GM12878 (cell line): Measurements from ENCODE around the gene DMD. TPM values are rescaled to one million over a fixed set of nuclear protein-coding genes. Genes with fewer than 3 reads are reported as not detected.

Experiments used
- ATAC-seq: fragments of 200-7000 bp; cut with Tn5 transposase; 3 replicates; pipeline ENCODE4 v1.9.1; 2020; ENCODE audit warnings: mild to moderate bottlenecking, moderate library complexity
- BruUV-seq: library from RNA; stranded (reverse); fragments of 400-500 nt; replicated peaks from 2 replicates; lab custom pipeline; 2021; lab: Mats Ljungman, UMichigan
- CTCF ChIA-PET: fragments of 300-600 bp; sonication (Branson Sonifier 250); formaldehyde crosslinking; extraction: SDS; loops from one replicate; lab custom pipeline; 2021; ENCODE audit warnings: inconsistent platforms; lab: Yijun Ruan, JAX
- POLR2A ChIA-PET: fragments of 350-600 bp; formaldehyde crosslinking; extraction: SDS; loops from one replicate; lab custom pipeline; 2021; ENCODE audit warnings: inconsistent platforms; lab: Charles Lee
- RAD21 ChIA-PET: fragments of 300-600 bp; sonication (Branson Sonifier 250); formaldehyde crosslinking; loops from one replicate; lab custom pipeline; 2023; ENCODE audit warnings: antibody characterized with exemption; ENCODE audit not compliant: unreplicated experiment; lab: Charles Lee
- SMC1A ChIA-PET: fragments of 300-600 bp; sonication (Branson Sonifier 250); formaldehyde crosslinking; loops from one replicate; lab custom pipeline; 2023; ENCODE audit not compliant: unreplicated experiment, uncharacterized antibody; lab: Charles Lee
- DNase-seq: peaks from one replicate; pipeline ENCODE4 v3.0.0-alpha.2; 2011; ENCODE audit warnings: low read depth, low spot score
- FAIRE-seq: peaks from 3 replicates; lab custom pipeline; 2011; peaks lifted over from hg19 to GRCh38; lab: Jason Lieb, UNC
- H2AFZ ChIP-seq: 2 replicates; pipeline ENCODE4 v1.6.0; 2011; ENCODE audit warnings: low read depth, low read length, control low read depth; ENCODE audit not compliant: control insufficient read depth
- H3K27ac ChIP-seq: 2 replicates; pipeline ENCODE4 v1.5.1; 2011; ENCODE audit warnings: control low read depth; ENCODE audit not compliant: control insufficient read depth, insufficient read depth
- H3K27me3 ChIP-seq, 2 experiments: replicated peaks in 1 of 2; 2 replicates each; pipeline versions ENCODE4 v1.6.0 to v1.6.1; 2011; ENCODE audit warnings: low read length in 1 of 2; ENCODE audit not compliant: control insufficient read depth in 2 of 2, insufficient read depth in 2 of 2
- H3K36me3 ChIP-seq, 2 experiments: 2 replicates each; pipeline ENCODE4 v1.5.1; 2011; ENCODE audit warnings: low read length in 1 of 2; ENCODE audit not compliant: control insufficient read depth in 2 of 2, insufficient read depth in 2 of 2
- H3K4me1 ChIP-seq: 2 replicates; pipeline ENCODE4 v1.6.1; 2011; ENCODE audit warnings: mild to moderate bottlenecking, low read length, moderate library complexity, mixed read lengths; ENCODE audit not compliant: control insufficient read depth, insufficient read depth
- H3K4me2 ChIP-seq: 2 replicates; pipeline ENCODE4 v1.6.0; 2011; ENCODE audit warnings: control low read depth; ENCODE audit not compliant: control insufficient read depth, insufficient read depth
- H3K4me3 ChIP-seq: fragments of 200-600 bp; sonication (generic); 2 replicates; pipeline ENCODE4 v1.5.1; 2016
- H3K79me2 ChIP-seq: 2 replicates; pipeline ENCODE4 v1.6.0; 2011; ENCODE audit warnings: low read length; ENCODE audit not compliant: control insufficient read depth, insufficient read depth
- H3K9ac ChIP-seq: 2 replicates; pipeline ENCODE4 v1.8.0; 2011; ENCODE audit warnings: low read length, control low read depth, mixed read lengths; ENCODE audit not compliant: control insufficient read depth, insufficient read depth
- H3K9me3 ChIP-seq: replicated peaks from 3 replicates; pipeline ENCODE4 v1.5.1; 2011; ENCODE audit warnings: mild to moderate bottlenecking, low read length; ENCODE audit not compliant: control insufficient read depth, insufficient read depth
- H4K20me1 ChIP-seq: 2 replicates; pipeline ENCODE4 v1.6.0; 2011; ENCODE audit not compliant: control insufficient read depth, insufficient read depth
- SMC3 ChIP-seq: IDR thresholded peaks from 2 replicates; pipeline ENCODE4 v1.6.1; 2011; ENCODE audit warnings: low read length, improper control_type of control experiment, borderline replicate concordance
- TCF3 ChIP-seq: IDR thresholded peaks from 2 replicates; pipeline ENCODE4 v1.6.1; 2012; ENCODE audit warnings: low read depth, mild to moderate bottlenecking, low read length, borderline replicate concordance; ENCODE audit not compliant: insufficient read depth
- WGBS: methylation state at CpG from one replicate; pipeline ENCODE4 v1.1.6; 2016; ENCODE audit warnings: low lambda C conversion rate; ENCODE audit not compliant: insufficient replicate concordance, insufficient coverage; ENCODE audit errors: missing lambda C conversion rate; 5-methylcytosine and 5-hydroxymethylcytosine counted together
- in situ Hi-C: fragments of 300-500 bp; cut with MboI; formaldehyde crosslinking; loops from 9 replicates; pipeline ENCODE4 v1.14.3; 2018; ENCODE audit warnings: mixed read lengths
- intact Hi-C: fragments of 100-400 bp; cut with micrococcal nuclease; formaldehyde crosslinking; loops from one replicate; pipeline ENCODE4 v1.14.2; 2022; ENCODE audit not compliant: unreplicated experiment
- polyA plus RNA-seq, 11 experiments: library from polyadenylated mRNA; depleted of rRNA in 4 of 11; unstranded in 6 of 11; stranded (reverse) in 5 of 11; fragments of >200 nt; fragmentation: Nextera tagmentation in 4 of 11; fragmentation: Illumina TruSeq in 1 of 11; extraction: Ambion mirVana in 4 of 11; extraction: Trizol in 1 of 11; gene quantifications; 1 replicate in 1 of 11; 2 replicates in 10 of 11; pipeline versions ENCODE4 v1.2.1 to v1.2.3, GENCODE V29; 2011 to 2016; ENCODE audit warnings: inconsistent platforms in 2 of 11, missing spikeins in 2 of 11, low read depth in 1 of 11
- total RNA-seq, 4 experiments: library from RNA; depleted of rRNA in 3 of 4; stranded (reverse); fragments of >200 nt in 3 of 4; fragmentation: Illumina TruSeq in 1 of 4; extraction: Trizol in 1 of 4; gene quantifications; 2 replicates each; pipeline versions ENCODE4 v1.2.1 to v1.2.3, GENCODE V29; 2013 to 2021
- TF ChIP-seq, protein P1 (sequence below), 3 experiments: IDR thresholded peaks in 2 of 3; conservative IDR thresholded peaks in 1 of 3; 2 replicates each; pipeline ENCODE4 v1.5.1; 2011; ENCODE audit warnings: low read depth in 3 of 3, low read length in 3 of 3, mild to moderate bottlenecking in 3 of 3, control low read depth in 2 of 3, moderate library complexity in 2 of 3, inconsistent platforms in 1 of 3, mixed read lengths in 1 of 3; ENCODE audit not compliant: control insufficient read depth in 2 of 3, insufficient read depth in 1 of 3; ENCODE audit errors: extremely low read depth in 1 of 3

DMD gene
- total and polyA plus RNA-seq, 10 of the 15 experiments (the other 5 are each of a cell fraction or from before 2014, with no cell fraction given) = 1.4 to 24.3 (median 4.3) TPM

DNA sequence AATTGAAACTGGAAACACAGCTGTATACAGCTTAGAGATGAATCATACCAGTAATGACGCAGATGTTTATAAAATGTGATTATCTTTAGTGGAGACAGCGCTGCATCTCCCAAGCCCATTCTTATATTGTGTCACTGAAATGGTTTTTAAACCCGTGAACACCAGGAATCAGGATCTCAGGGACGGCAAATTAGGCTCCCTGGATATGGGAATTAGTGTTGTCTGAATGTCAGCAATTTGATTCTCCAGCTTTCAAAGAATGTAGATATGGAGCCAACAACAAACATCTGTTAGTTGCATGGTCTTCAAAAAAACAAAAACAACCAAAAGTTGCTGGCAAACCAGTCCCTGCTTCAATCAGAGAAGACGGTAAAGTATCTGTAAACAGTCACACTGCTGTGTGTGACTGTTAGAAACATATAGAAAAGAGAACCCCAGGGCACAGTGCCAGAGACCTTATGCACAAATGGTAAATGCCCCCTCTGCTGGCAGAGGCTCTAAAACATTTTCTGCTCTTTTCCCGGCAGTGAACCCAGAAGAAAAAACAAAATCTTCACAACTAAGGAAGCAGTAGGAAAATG, 1787.7 kb downstream of the DMD start:
- Histone ChIP-seq H3K9ac (no peak overlapping the region), H3K4me1 (no peaks in the 10 kb centered on the region), H3K79me2 (no peaks in the 10 kb centered on the region), H3K9me3 (no peaks in the 10 kb centered on the region), H3K27me3 (no peaks in the 10 kb centered on the region), H3K4me3 (no peak overlapping the region), H2AFZ (no peak overlapping the region), H3K27ac (no peak overlapping the region), H3K36me3 (no peaks in the 10 kb centered on the region), H4K20me1 (no peaks in the 10 kb centered on the region), H3K4me2 (no peak overlapping the region)
- 5% methylated on average over 6 of the region's 6 CpGs for WGBS
- TF ChIP-seq, protein P1, sequence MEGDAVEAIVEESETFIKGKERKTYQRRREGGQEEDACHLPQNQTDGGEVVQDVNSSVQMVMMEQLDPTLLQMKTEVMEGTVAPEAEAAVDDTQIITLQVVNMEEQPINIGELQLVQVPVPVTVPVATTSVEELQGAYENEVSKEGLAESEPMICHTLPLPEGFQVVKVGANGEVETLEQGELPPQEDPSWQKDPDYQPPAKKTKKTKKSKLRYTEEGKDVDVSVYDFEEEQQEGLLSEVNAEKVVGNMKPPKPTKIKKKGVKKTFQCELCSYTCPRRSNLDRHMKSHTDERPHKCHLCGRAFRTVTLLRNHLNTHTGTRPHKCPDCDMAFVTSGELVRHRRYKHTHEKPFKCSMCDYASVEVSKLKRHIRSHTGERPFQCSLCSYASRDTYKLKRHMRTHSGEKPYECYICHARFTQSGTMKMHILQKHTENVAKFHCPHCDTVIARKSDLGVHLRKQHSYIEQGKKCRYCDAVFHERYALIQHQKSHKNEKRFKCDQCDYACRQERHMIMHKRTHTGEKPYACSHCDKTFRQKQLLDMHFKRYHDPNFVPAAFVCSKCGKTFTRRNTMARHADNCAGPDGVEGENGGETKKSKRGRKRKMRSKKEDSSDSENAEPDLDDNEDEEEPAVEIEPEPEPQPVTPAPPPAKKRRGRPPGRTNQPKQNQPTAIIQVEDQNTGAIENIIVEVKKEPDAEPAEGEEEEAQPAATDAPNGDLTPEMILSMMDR (IDR thresholded peaks at IDR 0.05 in 2 of 3, conservative IDR thresholded peaks at IDR 0.05 in 1 of 3; ENCODE audit: control insufficient read depth in 2 of 3, extremely low read depth in 1 of 3, insufficient read depth in 1 of 3, low read depth in 3 of 3, low read length in 3 of 3) = peak; percentile 14 to 40 (median 34); a peak in 4 of 6 replicates
- TF ChIP-seq TCF3 (no peak), SMC3 (peak; percentile 44; the same call in 1 of the 2 replicates)
- BruUV-seq = no TSS peak
- POLR2A ChIA-PET = no interaction called here
- SMC1A ChIA-PET = interaction anchor here (1.0 to 6.6 kb wide), 7 partner anchors 16 to 385 kb away, joined by 4 to 56 read pairs (median 5); no protein-coding TSS in a partner anchor
- ATAC-seq (peak; percentile 72), FAIRE-seq (no peak), DNase-seq (no peak)
- RAD21 ChIA-PET = interaction anchor here (1.0 to 2.2 kb wide), 7 partner anchors 18 to 387 kb away, joined by 3 to 10 read pairs (median 4); no protein-coding TSS in a partner anchor
- intact Hi-C loops (loop anchor here (1.0 to 2.0 kb wide), 2 partner anchors 209 to 387 kb away; no protein-coding TSS in a partner anchor), in situ Hi-C loops (loop anchor here (10.0 kb wide), 1 partner anchor 389 kb away; no protein-coding TSS in a partner anchor)
- CTCF ChIA-PET = interaction anchor here (0.7 to 5.3 kb wide), 18 partner anchors 9 to 688 kb away, joined by 3 to 69 read pairs (median 4); no protein-coding TSS in a partner anchor
